Loucy (cell line): ENCODE measurements around the gene SORCS2.

Experiments used
- H2AFZ ChIP-seq: fragments of 200-600 bp; sonication (generic); 2 replicates; pipeline ENCODE4 v1.6.0; 2016; ENCODE audit warnings: antibody characterized with exemption, mild to moderate bottlenecking, low read length, moderate library complexity
- H3F3A ChIP-seq: fragments of 200-600 bp; 2 replicates; pipeline ENCODE4 v1.6.0; 2016; ENCODE audit warnings: antibody characterized with exemption, low read depth, mild to moderate bottlenecking
- H3K27me3 ChIP-seq: fragments of 200-600 bp; sonication (generic); 2 replicates; pipeline ENCODE4 v1.6.1; 2014; ENCODE audit warnings: low read length, mild to moderate bottlenecking; ENCODE audit not compliant: insufficient read depth, poor library complexity, severe bottlenecking
- H3K36me3 ChIP-seq: fragments of 200-600 bp; sonication (generic); 2 replicates; pipeline ENCODE4 v1.6.1; 2016; ENCODE audit warnings: low read length; ENCODE audit not compliant: insufficient read depth
- H3K4me1 ChIP-seq: fragments of 200-600 bp; sonication (generic); 2 replicates; pipeline ENCODE4 v1.5.1; 2014; ENCODE audit warnings: low read length, mild to moderate bottlenecking; ENCODE audit not compliant: insufficient read depth, poor library complexity, severe bottlenecking
- H3K4me2 ChIP-seq: fragments of 200-600 bp; sonication (generic); 2 replicates; pipeline ENCODE4 v1.6.0; 2014; ENCODE audit warnings: antibody characterized with exemption, low read length, low read depth, mild to moderate bottlenecking; ENCODE audit not compliant: poor library complexity, severe bottlenecking
- H3K4me3 ChIP-seq: fragments of 200-600 bp; sonication (generic); 2 replicates; pipeline ENCODE4 v1.5.1; 2014; ENCODE audit warnings: low read length, mild to moderate bottlenecking, mixed read lengths; ENCODE audit not compliant: poor library complexity, severe bottlenecking
- H3K79me2 ChIP-seq: fragments of 200-600 bp; sonication (generic); 2 replicates; pipeline ENCODE4 v1.6.1; 2014; ENCODE audit warnings: low read length; ENCODE audit not compliant: insufficient read depth
- H3K9ac ChIP-seq: fragments of 200-600 bp; sonication (generic); 2 replicates; pipeline ENCODE4 v1.6.0; 2014; ENCODE audit warnings: mild to moderate bottlenecking, low read depth, low read length, moderate library complexity; ENCODE audit not compliant: poor library complexity, severe bottlenecking
- H3K9me2 ChIP-seq: fragments of 200-600 bp; sonication (generic); replicated peaks from 2 replicates; pipeline ENCODE4 v1.6.1; 2016; ENCODE audit warnings: low read depth, low read length, mixed read lengths
- H3K9me3 ChIP-seq: fragments of 200-600 bp; sonication (generic); 2 replicates; pipeline ENCODE4 v1.6.1; 2014; ENCODE audit warnings: mild to moderate bottlenecking, antibody characterized with exemption, low read length, low read depth; ENCODE audit not compliant: insufficient read depth
- H4K20me1 ChIP-seq: fragments of 200-600 bp; sonication (generic); 2 replicates; pipeline ENCODE4 v1.6.0; 2014; ENCODE audit warnings: antibody characterized with exemption, low read length, mild to moderate bottlenecking; ENCODE audit not compliant: insufficient read depth, poor library complexity, severe bottlenecking
- EZH2phosphoT487 ChIP-seq: fragments of 200-600 bp; IDR thresholded peaks from 2 replicates; pipeline ENCODE4 v1.6.1; 2018; ENCODE audit warnings: antibody characterized with exemption, mild to moderate bottlenecking, moderate library complexity, borderline replicate concordance
- TF ChIP-seq, protein P1 (sequence below): fragments of 200-600 bp; sonication (generic); conservative IDR thresholded peaks from 2 replicates; pipeline ENCODE4 v1.5.1; 2014; ENCODE audit warnings: mild to moderate bottlenecking, antibody characterized with exemption, low read length

Gene SORCS2

GRCh38 chr4:7147661-7148310, 44.6 kb upstream of the SORCS2 start:
- H3K27me3 ChIP-seq = no peaks in the 10 kb centered on the region

GRCh38 chr4:7148337-7148736, 44.0 kb upstream of the SORCS2 start:
- no peaks in the 10 kb centered on the region for H3K36me3 ChIP-seq
- no peaks in the 10 kb centered on the region for H3K79me2 ChIP-seq
- H2AFZ ChIP-seq = no peak overlapping the region
- H4K20me1 ChIP-seq = no peaks in the 10 kb centered on the region
- no peak overlapping the region for H3K4me2 ChIP-seq
- H3K9me2 ChIP-seq = no peaks in the 10 kb centered on the region
- no peaks in the 10 kb centered on the region for H3K4me1 ChIP-seq
- TF ChIP-seq, protein P1, sequence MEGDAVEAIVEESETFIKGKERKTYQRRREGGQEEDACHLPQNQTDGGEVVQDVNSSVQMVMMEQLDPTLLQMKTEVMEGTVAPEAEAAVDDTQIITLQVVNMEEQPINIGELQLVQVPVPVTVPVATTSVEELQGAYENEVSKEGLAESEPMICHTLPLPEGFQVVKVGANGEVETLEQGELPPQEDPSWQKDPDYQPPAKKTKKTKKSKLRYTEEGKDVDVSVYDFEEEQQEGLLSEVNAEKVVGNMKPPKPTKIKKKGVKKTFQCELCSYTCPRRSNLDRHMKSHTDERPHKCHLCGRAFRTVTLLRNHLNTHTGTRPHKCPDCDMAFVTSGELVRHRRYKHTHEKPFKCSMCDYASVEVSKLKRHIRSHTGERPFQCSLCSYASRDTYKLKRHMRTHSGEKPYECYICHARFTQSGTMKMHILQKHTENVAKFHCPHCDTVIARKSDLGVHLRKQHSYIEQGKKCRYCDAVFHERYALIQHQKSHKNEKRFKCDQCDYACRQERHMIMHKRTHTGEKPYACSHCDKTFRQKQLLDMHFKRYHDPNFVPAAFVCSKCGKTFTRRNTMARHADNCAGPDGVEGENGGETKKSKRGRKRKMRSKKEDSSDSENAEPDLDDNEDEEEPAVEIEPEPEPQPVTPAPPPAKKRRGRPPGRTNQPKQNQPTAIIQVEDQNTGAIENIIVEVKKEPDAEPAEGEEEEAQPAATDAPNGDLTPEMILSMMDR = no peak
- no peak for TF ChIP-seq EZH2phosphoT487
- H3F3A ChIP-seq = no peaks in the 10 kb centered on the region
- H3K27me3 ChIP-seq = no peaks in the 10 kb centered on the region
- H3K9ac ChIP-seq = no peak overlapping the region
- no peaks in the 10 kb centered on the region; the same call in 1 of the 2 replicates for H3K9me3 ChIP-seq
- H3K4me3 ChIP-seq = no peak overlapping the region

More at GRCh38 chr4:7147661-7148310, 44.6 kb upstream of the SORCS2 start:
- Histone ChIP-seq H3K9me3 (no peaks in the 10 kb centered on the region; the same call in 1 of the 2 replicates), H3K9ac (no peak overlapping the region), H3K4me1 (no peaks in the 10 kb centered on the region), H3K4me2 (no peak overlapping the region), H3K79me2 (no peaks in the 10 kb centered on the region), H3K4me3 (no peak overlapping the region), H2AFZ (no peak overlapping the region), H3F3A (no peaks in the 10 kb centered on the region), H3K36me3 (no peaks in the 10 kb centered on the region), H4K20me1 (no peaks in the 10 kb centered on the region), H3K9me2 (no peaks in the 10 kb centered on the region)
- TF ChIP-seq, protein P1 = no peak
- TF ChIP-seq EZH2phosphoT487 = no peak

DNA sequence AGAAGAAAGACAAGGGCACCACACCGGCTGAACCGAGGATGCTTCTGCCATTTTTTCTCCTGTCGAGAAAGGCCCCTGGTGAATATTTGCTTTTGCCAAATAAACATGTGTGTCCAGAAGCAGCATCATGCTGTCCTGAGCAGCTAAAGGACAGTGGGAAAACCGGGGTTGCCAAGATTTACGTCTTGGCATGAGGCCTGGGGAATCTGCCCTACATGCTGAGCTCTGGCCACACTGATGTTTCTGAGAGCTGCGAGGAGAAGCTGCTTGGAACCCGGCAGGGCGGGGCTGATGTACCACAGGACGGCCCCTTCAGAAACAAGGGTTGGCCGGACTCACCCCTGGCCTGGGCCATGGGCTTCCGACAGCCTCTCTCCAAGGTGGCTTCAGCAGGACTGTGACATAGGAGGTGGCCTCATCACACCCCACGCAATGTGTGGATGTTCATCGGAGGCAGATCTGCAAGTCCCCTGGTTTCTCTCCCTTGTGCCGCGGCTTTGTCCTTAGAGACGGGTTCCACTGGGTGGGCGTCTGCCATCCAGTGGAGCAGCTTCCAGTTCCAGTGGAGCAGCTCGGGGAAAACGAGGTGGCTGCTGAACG, 42.2 kb upstream of the SORCS2 start:
- no peak overlapping the region for H3K4me2 ChIP-seq
- no peak for TF ChIP-seq EZH2phosphoT487
- TF ChIP-seq, protein P1 = no peak
- peaks cover 3% of the 10 kb centered on the region; the same call in 1 of the 2 replicates for H3K9me3 ChIP-seq
- no peaks in the 10 kb centered on the region for H3F3A ChIP-seq
- no peaks in the 10 kb centered on the region for H3K27me3 ChIP-seq
- no peak overlapping the region for H2AFZ ChIP-seq
- H3K79me2 ChIP-seq = no peaks in the 10 kb centered on the region
- H3K4me3 ChIP-seq = no peak overlapping the region
- no peaks in the 10 kb centered on the region for H3K36me3 ChIP-seq
- no peak overlapping the region for H3K9ac ChIP-seq
- H3K4me1 ChIP-seq = no peaks in the 10 kb centered on the region
- no peaks in the 10 kb centered on the region for H4K20me1 ChIP-seq
- H3K9me2 ChIP-seq = no peaks in the 10 kb centered on the region
